ENCODE measurements around the gene EFNB2.

The EFNB2 gene, protein sequence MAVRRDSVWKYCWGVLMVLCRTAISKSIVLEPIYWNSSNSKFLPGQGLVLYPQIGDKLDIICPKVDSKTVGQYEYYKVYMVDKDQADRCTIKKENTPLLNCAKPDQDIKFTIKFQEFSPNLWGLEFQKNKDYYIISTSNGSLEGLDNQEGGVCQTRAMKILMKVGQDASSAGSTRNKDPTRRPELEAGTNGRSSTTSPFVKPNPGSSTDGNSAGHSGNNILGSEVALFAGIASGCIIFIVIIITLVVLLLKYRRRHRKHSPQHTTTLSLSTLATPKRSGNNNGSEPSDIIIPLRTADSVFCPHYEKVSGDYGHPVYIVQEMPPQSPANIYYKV

DNA sequence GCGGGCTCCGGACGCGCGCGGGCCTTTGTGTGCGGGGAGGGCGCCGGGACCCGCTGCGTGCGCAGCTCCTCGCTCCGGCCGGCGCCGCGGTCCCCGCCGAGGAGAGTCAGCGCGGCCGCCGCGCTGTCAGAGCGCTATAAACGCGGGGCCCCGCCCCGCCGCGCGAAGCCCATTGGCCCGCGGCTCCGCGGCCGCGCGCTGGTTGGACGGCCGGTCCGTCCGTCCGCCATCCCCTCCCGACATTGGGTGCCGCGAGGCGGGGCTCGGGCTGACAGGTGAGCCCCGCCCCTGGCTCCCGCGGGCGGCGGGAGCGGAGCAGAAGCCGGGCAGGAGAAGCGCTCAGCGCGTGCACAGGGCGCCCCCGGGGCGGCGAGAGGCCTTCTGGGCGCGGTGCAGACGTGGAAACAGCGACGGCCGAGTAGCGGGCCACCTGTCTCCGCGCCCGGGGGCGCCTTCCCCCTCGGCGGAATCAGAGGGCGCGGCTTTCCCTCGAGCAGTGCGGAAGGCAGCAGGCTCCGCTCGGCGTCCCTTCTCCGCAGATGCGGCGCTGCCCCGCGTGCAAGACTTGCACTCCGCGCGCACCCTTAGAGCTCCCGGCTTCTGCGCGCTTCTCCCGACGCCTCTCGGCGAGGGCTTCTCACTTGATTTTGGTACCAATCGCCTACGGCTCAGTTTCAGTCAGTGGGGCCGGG, at the start of gene EFNB2:
EFNB2 (minus strand) TSS at position 111 of the 692 bp plus-strand sequence. CDS start 698 bp downstream, outside the sequence.
- FAIRE-seq, result no peak

DNA sequence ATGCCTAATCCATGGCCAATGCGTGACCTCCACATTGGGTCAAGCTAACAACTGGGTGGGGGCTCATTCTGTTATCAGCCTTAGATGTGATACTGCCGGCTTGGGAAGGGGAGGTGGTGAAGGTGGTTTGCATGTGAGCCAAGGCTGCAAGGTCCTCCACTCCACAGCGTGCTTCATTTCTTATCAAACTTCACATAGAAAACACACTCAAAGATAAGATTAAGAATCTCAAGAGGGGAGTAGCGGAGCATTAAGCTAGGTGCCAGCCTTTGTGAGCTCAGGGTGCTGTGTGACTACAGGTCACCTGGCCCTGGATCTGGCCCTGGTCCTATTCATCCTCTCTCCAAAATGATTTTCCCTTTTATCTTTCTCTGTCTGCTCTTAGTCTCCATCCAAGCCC, 45.8 kb upstream of the EFNB2 start:
- no peak for FAIRE-seq

DNA sequence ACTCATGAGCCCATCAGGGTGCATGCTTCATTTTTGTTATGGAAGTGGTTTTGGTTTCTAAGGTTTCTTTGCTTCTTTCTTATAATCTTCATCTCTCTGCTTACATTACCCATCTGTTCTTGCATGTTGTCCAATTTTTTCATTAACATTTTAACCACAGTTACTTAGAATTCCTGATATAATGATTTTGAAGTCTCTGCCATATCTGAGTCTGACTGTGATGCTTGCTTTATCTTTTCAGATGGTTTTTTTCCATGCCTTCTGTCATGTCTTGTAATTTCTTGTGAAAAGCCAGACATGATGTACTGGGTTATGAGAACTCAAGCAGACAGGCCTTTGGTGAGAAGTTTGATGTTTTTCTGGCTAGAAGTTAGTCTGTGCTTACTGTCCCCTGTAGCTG, 40.4 kb upstream of the EFNB2 start:
- no peak for FAIRE-seq

DNA sequence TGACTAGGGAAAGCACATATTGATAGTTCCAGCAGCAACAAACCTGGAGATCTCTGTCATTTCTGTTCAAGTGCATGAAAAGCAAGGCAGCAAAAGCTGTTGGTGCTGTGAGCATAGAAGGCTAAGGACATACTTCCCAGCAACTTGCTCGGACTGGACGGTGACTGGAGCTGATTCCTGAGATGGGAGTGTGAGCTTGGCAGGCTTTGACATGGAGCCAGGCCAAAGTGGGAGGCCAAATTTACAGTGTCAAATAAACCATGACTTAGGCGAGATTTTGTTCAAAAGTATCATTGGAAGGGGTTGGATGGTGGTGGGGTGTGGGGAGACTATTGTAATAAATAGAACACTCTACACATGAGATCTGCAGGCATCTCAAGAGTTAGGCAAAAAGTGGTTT, 38.4 kb upstream of the EFNB2 start:
- no peak for FAIRE-seq

DNA sequence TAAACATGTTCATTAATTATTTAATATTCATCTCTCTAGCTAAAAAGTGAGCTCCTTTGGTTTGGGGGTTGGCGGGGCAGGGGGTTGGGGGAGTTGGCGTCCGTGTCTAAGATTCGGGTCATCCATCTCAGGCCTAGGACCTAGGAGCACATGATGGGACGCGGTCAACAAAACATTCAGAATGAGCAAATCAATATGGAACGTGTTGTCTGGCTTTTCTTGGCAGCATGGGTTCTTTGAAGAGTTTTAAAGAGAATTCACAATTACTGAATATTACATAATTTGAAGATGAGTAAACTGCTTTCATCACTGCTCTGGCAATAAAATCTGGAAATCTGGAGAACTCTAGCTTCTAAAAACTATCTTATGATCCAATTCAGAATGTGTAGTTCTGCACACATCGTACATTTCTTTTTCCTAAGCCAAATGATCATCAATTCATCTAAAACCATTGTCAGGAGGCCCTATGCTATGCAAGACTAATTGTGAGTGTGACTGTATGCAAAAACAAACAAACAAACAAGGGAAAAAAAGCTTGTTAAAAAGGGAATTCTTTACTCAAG, 37.9 kb upstream of the EFNB2 start:
- no peak for FAIRE-seq

DNA sequence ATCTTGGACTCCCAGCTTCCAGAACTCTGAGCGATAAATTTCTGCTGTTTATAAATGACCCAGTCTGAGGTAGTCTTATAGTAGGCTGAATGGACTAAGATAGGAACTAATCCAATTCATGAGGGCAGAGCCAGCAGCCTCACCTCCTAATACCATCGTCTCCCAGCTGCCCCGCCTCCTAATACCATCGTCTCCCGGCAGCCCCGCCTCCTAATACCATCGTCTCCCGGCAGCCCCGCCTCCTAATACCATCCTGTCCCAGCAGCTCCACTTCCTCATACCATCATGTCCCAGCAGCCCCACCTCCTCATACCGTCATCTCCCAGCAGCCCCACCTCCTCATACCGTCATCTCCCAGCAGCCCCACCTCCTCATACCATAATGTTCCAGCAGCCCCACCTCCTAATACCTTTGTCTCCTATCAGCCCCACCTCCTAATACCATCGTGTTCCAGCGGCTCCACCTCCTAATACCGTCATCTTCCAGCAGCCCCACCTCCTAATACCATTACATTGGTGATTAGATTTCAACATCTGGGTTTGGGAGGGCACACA, 34.9 kb upstream of the EFNB2 start:
- no peak for FAIRE-seq

DNA sequence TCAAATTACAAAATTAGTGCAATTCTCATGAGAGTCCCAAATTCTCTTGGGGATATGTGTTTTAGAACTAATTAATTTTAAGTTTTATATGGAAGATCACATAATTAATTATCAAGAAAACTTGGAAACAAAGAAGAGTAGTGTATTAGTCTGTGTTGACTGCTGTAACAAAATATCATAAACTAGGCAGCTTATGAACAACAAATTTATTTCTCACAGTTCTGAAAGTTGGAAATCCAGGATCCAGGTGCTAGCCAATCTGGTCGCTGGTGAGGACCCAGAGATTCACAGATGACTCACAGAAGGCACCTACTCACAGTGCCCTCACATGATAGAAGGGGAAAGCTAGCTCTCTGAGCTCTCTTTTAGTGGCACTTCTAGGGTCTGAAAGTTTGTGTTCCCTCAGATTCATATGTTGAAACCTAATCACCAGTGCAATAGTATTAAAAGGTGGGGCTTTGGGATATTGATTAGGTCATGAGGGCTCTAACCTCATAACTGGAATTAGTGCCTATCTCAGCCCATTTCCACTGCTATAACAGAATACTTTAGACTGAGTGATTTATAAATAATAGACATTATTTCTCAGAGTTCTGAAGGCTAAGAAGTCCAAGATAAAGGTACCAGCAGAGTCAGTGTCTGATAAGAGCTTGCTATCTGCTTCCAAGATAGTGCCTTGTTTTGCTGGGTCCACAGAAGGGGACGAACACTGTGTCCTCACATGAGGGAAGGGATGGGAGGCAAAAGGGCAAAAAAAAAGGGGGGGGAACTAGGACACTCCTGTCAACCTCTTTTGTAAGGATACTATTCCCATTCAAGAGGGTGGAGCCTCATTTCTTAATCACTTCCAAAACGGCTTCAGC, 34.0 kb upstream of the EFNB2 start:
- no peak for FAIRE-seq

DNA sequence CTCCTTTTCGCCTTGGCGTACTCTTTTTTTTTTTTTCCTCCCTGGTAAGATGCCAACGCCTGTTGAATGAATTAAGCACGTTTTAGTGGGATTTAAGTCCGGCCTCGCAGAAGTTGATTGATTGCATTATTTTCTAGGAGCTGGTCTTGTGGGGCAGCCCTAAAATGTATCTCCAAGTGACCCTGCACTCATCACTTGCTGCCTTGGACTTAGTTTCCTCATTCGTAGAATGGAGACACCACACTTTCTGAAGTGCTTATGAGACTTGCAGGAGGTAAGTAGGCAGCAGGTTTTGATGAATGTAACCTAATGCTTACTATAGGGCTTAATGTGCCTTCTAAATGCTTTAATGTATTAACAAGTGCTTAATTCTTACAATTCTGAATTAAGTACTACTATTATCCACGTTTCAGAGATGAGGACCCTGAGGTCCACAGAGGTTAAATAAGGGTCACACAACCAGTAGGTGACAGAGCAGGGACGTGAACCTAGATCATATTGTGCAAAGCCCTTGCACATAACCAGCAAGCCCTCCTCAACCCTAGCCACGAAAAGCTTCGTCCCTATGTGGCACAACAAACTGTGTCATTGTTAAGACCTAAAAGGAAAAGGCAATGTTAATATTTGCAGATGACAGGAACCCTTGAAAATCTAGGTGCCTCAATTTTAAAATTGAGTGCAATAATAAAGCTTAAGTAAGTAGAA, 33.0 kb upstream of the EFNB2 start:
- FAIRE-seq, result no peak

DNA sequence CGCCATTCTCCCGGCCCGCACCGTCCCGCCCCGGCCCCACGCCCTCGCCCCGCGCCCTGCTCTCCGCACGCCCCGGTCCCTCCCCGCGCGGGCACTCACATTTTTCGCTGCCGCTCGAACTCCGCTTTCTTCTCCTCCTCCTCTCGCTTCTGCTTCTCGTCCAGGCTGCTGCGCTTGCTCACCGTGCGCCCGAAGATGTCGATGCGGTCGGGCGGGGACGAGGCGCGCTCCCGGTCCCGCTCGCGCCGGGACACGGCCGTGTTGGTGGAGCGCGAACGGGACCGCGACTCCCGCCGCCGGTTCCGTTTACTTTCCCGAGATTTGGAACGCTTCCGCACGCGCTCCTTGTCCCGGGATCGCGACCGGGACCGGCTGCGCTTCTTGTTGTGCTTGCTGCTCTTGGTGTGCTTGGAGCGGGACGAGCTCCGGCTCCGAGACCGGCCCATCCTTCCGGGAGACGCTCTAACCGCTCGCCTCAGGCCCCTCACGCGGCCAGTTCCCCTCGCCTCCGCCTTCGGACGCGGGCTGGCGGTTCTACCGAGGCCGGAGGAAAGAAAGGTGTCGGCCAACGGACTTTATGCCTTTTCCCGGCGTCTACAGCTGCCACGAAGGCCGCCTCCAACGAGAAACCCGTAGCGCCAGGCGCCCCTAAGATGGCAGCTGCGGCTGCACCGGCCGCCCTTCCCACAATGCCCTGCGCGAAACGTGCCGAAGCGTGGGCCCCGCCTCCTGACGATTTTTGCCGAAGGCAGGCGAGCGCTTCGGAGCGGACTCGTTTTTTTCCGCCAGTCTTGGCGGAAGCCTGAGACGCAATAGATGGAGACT, 32.2 kb upstream of the EFNB2 start, which contains the start of gene ARGLU1:
ARGLU1 (minus strand) TSS at position 664 of the 825 bp plus-strand sequence; CDS start at position 446, 218 bp downstream.
- FAIRE-seq, result peak; percentile 96

DNA sequence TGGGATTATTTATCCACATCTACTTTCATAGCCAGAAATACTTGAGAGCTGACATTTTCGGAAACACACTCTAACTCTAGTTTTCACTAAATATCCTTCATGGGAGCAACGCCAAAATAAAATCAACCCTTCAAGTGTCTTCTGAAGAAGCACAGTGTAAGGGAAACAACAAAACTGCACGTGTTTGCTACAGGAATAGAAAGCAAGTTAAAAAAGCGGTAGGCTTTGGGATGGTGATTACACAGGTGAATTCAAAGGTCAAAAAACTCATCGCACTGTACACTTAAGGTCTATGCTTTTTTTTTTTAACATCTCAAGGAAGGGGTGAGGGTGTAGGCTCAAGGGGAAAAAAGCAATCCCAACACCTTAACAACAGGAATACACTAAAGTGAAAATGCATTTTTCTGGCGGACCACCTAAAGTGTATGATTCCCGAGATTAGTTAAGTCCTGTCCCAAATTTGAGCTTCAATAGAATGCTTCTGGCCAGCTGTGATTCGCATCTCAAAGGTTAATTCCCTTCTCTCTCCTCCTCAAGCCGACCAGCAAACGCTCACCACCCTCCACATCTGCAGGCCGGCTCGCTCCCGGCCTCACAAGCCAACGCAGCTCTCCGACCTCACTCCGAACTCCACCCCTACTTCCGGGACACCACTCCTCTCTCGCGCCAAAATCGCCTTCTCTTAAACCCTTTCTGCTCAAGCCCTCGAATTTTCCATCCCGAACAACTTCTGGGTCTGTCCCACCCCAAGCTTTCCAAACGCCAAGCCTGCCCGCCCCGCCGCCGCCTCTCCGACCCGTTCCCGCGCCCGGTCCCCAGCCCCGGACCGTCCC, 31.4 kb upstream of the EFNB2 start:
- FAIRE-seq, result no peak

DNA sequence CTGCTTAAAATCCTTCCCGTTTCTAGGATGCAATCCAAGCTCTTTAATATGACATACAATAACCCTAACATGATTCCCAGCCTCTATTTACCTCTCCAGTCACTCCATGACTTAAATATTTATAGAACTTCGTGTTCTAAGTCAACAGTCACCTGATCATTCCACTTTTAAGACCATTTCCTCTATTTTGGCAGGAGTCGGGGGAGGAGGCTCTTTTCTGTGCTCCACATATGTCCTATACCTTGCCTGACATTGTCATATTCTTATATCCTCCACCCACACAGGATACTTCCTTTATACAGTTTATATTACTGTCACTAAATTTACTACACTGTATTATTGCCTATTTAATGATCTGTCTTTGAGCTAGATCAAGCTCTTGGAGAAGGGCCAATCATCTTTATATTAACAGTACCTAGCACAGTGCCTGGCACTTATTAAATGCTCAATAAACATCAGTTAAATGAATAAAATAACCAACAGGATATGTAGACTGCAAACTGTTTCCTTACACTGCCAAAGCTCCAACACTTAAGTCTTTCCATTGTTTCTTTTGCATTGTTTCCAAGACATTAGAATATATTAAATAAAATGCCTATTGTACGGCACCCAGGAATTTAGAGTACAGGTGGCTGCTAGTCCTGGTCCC, 29.8 kb upstream of the EFNB2 start:
- no peak for FAIRE-seq

DNA sequence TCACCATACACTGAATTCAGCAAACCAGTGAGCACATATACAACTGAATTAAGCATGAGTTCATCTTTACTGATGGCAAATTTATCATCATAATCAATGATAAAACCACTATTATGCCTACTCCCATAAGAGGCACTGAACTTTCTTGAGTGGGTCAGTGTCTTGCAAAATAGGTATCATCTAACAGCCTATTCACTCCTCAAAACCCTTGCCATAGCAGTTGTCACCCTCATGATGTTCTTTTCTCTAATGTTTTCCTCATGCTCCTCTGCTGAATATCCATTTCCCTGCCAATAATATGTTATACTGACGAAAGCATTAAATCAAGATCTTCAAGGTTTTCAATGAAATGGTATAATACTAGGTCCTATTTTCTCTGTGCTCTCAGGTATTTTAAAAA, 26.8 kb upstream of the EFNB2 start:
- no peak for FAIRE-seq

DNA sequence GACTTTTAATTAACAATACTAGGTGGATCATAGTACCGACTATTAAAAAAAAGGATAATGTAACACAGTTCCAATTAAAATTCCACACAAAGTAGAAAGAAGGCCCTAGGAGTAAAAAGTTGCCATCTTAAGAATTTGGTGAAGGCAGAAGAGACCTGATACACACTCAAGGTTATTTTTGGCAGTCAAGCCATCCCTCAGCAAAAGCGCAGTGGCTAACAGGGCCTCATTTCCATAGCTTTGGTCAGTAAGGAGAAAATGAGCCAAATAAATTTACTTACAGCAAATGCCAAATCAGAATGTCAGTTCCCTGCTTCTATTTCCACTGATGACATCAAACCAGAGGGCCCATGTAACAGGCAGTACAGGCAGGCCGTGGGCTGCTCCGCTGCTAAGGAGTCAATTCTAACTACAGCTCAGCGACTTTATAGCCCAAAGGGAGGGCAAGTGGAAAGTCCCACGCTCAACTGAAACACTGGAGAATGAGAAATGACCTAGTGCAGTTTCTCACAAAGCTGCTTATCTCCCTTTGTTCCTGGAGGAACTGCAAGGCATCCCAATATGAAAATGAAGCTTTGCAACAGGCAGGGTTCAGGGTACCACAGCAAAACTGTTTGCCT, 26.2 kb upstream of the EFNB2 start:
- no peak for FAIRE-seq

DNA sequence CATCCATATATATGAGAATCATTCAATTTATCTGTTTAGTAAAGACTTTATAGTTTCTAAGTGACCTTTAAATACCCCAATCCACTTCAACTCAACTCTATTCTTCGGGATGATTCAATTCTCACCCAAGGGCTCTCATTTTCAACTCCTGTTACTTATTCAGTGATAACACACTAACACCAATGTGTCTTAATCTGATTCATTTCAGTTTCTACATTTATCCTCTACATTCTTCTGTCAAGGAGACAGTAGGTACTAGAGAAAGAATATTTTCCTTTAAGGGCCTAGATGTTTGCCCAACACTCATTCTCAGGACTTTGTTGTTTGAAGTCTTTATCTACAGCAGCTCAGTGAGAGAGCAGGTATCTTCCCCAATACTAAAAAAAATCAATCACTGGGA, 25.4 kb upstream of the EFNB2 start:
- no peak for FAIRE-seq

DNA sequence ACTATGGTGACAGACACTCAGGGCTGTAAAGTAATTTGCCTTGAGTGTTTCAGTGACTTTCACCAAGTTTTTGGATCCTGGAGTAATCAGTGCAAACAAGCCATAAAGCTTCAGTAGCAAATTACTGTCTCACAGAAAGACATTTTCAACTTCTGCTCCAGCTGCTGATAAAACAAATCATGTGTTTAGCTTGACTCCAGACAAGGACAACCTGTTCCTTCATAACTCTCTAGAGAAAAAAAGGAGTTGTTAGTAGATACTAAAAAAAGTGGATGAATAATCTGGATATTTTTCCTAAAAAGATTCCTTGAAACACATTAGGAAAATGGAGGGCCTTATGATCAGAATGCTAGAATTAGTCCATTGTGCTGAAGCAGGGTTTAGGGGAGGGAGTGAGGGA, 23.1 kb upstream of the EFNB2 start:
- no peak for FAIRE-seq

DNA sequence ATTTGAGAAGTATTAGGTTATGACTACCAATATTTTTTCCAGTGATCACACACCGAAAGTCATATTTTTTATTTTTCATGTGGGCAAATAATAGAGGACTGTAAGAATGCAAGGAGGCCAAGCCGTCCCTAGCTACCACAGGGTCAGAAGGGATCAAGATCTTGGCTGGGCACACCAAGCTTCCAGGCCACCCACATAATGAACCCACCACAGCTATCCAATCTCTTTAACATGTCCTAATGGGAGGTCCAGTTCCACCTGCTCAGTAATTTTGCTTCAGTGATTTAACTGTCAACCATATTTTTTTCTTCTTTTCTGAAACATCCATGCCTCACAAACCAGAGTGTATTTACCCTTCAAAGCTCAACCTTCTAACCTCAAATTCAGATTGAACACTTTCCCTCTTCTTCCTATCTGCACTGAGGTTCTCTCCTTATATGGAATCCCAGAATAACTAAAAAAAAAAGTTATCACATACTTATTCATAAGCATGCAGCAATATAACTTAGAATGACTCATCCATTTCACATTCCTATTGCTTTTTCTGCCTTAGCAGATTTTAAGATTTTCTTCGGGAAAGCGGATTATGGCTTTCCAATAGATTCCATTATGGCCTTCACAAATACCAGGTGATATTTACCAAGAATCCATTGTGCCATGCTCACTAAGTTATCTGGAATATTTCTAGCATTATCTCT, 20.3 kb upstream of the EFNB2 start:
- FAIRE-seq, result no peak

DNA sequence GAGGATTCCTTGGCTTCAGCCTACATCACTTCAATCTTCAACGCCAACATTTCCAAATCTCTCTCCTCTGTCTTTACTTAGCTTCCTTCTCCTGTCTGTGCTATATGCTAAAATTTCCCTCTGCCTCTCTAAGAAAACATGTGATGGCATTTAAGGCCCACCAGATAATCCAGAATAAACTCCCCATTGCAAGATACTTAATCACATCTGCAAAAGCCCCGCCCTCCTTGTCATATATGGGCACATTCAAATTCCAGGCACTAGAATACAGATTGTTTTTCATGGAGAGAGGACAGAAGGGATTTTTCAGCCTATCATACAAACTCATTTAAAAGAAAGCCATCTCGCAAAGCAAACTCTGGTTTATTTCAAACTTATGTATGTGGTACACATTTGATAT, 16.3 kb upstream of the EFNB2 start:
- FAIRE-seq, result no peak

DNA sequence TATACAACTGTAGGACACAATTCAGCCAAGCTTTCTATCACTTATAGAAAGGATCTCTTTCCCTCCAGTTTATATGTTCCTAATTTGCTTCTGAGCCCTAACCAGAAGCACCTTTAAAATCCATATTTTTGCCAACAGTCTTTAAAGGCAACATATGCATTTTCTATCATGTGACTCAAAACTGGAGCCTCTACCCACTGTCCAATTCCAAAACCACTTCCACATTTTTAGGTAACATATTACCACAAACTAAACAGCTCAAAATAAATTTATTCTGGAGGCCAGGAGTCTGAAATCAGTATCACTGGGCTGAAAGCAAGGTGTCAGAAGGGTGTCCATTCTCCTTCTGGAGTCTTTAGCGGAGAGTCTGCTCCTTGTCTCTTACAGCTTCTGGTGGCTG, 15.9 kb upstream of the EFNB2 start:
- FAIRE-seq, result no peak
